ENCODE results near the gene IFT88.

GRCh38 chr13:20716951-20717350 is 150.0 kb downstream of the IFT88 start:
- TF ChIP-seq ZNF274 (IDR thresholded peaks at IDR 0.05; ENCODE audit: low read depth, low read length) (no peak), YY1 (IDR thresholded peaks at IDR 0.05; ENCODE audit: insufficient read depth, insufficient read length) (no peak)
